ENCODE results near the gene INTS6L. TPM values are rescaled to one million over a fixed set of nuclear protein-coding genes. Genes with fewer than 3 reads are reported as not detected.

INTS6L gene
- total and polyA plus RNA-seq, 2 of the 8 experiments (the other 6 are each of a cell fraction or from before 2014, with no cell fraction given) = 4.1 to 5.2 TPM

- H3K23ac ChIP-seq (ENCODE audit: insufficient read length) = no peak overlapping the region
- no peak overlapping the region for H3K4me2 ChIP-seq (ENCODE audit: insufficient read depth in 1 of 2, low read depth in 2 of 2, low read length in 2 of 2)
- no peak overlapping the region for H2BK120ac ChIP-seq (replicated peaks; ENCODE audit: low read depth, low read length)
- ChIA-PET POLR2A (ENCODE audit: partially characterized antibody) (no interaction called here), CTCF (ENCODE audit: partially characterized antibody) (no interaction called here)
- H2BK12ac ChIP-seq (ENCODE audit: low read depth, low read length) = no peak overlapping the region
- no peak for FAIRE-seq
- no peaks in the 10 kb centered on the region for H3K27me3 ChIP-seq (replicated peaks in 1 of 4; ENCODE audit: control insufficient read depth in 3 of 4, extremely low read depth in 1 of 4, insufficient read depth in 3 of 4, low read length in 3 of 4)
- no peak overlapping the region for H4K5ac ChIP-seq (ENCODE audit: insufficient read length, low read depth, low read length)
- no peaks in the 10 kb centered on the region for H3K23me2 ChIP-seq (ENCODE audit: low read depth, low read length)
- H3K27ac ChIP-seq (ENCODE audit: low read depth, low read length) = no peak overlapping the region
- H3K14ac ChIP-seq (ENCODE audit: insufficient read length) = no peak overlapping the region
- H3K56ac ChIP-seq (replicated peaks; ENCODE audit: insufficient read length, low read depth, low read length) = no peak overlapping the region
- H3K4ac ChIP-seq (replicated peaks; ENCODE audit: insufficient read length, low read depth, low read length) = no peak overlapping the region
- DNase-seq (ENCODE audit: low read depth in 1 of 2, low spot score in 2 of 2) = no peak
- no peak overlapping the region for H3K4me3 ChIP-seq (ENCODE audit: extremely low read depth in 1 of 4, insufficient read depth in 2 of 4, low read depth in 3 of 4, low read length in 4 of 4)
- H3K79me1 ChIP-seq (ENCODE audit: low read depth, low read length) = no peaks in the 10 kb centered on the region
- 89% methylated on average over 1 of the region's 2 CpGs; no CpG with 5 or more reads in 1 of the 2 experiments for WGBS, 2 experiments (ENCODE audit: extremely low coverage in 1 of 2, insufficient coverage in 1 of 2, insufficient read length in 1 of 2, insufficient replicate concordance in 2 of 2, low coverage in 1 of 2, low lambda C conversion rate in 2 of 2, missing lambda C conversion rate in 1 of 2)
- H4K91ac ChIP-seq (replicated peaks; ENCODE audit: insufficient read length, low read length) = no peak overlapping the region
- no peak overlapping the region for H3K9ac ChIP-seq (replicated peaks in 1 of 4; ENCODE audit: extremely low read depth in 1 of 4, low read depth in 3 of 4, low read length in 3 of 4)
- H3K9me3 ChIP-seq (ENCODE audit: insufficient read depth in 2 of 2, low read depth in 1 of 2, low read length in 1 of 2) = no peaks in the 10 kb centered on the region
- H2BK15ac ChIP-seq (ENCODE audit: low read length) = no peak overlapping the region
- H4K8ac ChIP-seq (ENCODE audit: extremely low read depth, insufficient read depth, low read length) = no peak overlapping the region
- no peak overlapping the region for H2AFZ ChIP-seq (ENCODE audit: low read length)
- H2BK20ac ChIP-seq (ENCODE audit: low read length) = no peak overlapping the region
- no peaks in the 10 kb centered on the region for H3K79me2 ChIP-seq (ENCODE audit: control insufficient read depth in 1 of 2, insufficient read depth in 2 of 2, low read length in 2 of 2)
- no peak overlapping the region for H2AK5ac ChIP-seq (ENCODE audit: low read depth, low read length)
- H3K36me3 ChIP-seq (ENCODE audit: control insufficient read depth in 2 of 4, insufficient read depth in 4 of 4, low read length in 3 of 4) = no peaks in the 10 kb centered on the region
- no peak overlapping the region for H3K18ac ChIP-seq (ENCODE audit: extremely low read depth, low read length)
- no peaks in the 10 kb centered on the region for H4K20me1 ChIP-seq (replicated peaks in 1 of 2; ENCODE audit: control insufficient read depth in 1 of 2, insufficient read depth in 2 of 2, low read length in 2 of 2)
- no peak overlapping the region for H2BK5ac ChIP-seq (ENCODE audit: low read depth, low read length)
- H3K4me1 ChIP-seq (replicated peaks in 1 of 4; ENCODE audit: control insufficient read depth in 3 of 4, insufficient read depth in 4 of 4, low read length in 3 of 4) = no peaks in the 10 kb centered on the region
- TF ChIP-seq SP2 (IDR thresholded peaks at IDR 0.05; ENCODE audit: low read length) (no peak), BCL11A (IDR thresholded peaks at IDR 0.05; ENCODE audit: low read depth in 2 of 2, low read length in 2 of 2) (no peak)
These were observed 61.0 kb downstream of the INTS6L start for GRCh38 chrX:135581496-135581895.
